NCI-H2171 treated with DMSO at 0.1 percent for 48 hours (cell line): Measurements from ENCODE around the gene TBC1D10A.

ENCODE experiments used
- DNase-seq: peaks from one replicate; lab custom pipeline; 2025; lab: John Stamatoyannopoulos, UW

TBC1D10A gene, protein sequence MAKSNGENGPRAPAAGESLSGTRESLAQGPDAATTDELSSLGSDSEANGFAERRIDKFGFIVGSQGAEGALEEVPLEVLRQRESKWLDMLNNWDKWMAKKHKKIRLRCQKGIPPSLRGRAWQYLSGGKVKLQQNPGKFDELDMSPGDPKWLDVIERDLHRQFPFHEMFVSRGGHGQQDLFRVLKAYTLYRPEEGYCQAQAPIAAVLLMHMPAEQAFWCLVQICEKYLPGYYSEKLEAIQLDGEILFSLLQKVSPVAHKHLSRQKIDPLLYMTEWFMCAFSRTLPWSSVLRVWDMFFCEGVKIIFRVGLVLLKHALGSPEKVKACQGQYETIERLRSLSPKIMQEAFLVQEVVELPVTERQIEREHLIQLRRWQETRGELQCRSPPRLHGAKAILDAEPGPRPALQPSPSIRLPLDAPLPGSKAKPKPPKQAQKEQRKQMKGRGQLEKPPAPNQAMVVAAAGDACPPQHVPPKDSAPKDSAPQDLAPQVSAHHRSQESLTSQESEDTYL

DNA sequence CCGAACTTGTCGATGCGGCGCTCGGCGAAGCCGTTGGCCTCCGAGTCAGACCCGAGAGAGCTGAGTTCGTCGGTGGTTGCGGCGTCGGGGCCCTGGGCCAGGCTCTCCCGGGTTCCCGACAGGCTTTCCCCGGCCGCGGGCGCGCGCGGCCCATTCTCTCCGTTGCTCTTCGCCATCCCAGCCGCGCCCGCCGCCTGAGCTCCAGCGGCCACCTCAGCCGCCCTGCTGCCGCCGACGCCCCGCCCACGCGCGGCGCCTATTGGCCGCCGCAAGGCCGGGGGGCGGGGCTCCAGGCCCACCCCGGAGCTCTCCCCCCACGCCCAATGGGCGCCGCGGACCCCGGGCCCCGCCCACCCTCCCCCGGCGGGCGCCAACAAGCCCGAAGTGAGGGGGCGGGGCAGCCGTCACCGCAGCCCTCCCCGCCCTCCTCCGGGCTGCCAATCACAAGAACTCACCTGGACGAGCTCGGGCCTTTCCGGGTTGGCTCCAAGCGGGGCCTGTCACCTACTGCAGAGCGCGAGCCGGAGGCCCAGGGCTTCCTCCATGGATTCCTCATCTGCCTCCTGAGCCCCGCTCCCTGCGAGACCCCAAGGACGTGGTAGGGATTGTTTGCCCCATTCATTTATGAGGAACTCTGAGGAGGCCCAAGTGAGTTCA lies at the start of gene TBC1D10A:
Gene TBC1D10A (minus strand): TSS at position 236 of the 657 bp plus-strand sequence. CDS start 60 bp downstream, at position 176.
- DNase-seq: peak; percentile 97

DNA sequence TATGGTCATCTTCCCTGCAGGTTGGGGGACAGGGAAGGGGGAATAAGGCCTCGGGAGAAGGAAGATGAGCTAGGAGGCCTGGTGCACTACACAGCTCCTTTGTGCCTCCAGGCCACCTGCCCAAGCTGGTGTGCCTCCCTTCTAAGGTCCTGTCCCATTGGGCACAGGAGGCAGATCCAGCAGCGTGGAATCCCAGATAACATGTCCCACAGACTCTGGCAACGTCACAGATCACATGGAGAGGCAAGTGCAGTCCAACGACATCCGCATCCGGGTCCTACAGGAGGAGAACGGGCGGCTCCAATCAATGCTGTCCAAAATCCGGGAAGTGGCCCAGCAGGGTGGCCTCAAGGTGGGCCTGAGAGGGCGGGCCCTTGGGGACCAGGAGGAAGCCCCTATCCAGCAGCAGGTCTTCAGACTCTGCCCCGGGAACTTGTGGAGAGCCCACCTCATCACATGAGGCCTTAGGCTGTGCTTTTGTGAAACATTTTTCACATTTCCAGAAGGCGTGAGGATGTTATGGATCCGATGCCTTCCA lies 48.6 kb upstream of the TBC1D10A start:
- DNase-seq: no peak

DNA sequence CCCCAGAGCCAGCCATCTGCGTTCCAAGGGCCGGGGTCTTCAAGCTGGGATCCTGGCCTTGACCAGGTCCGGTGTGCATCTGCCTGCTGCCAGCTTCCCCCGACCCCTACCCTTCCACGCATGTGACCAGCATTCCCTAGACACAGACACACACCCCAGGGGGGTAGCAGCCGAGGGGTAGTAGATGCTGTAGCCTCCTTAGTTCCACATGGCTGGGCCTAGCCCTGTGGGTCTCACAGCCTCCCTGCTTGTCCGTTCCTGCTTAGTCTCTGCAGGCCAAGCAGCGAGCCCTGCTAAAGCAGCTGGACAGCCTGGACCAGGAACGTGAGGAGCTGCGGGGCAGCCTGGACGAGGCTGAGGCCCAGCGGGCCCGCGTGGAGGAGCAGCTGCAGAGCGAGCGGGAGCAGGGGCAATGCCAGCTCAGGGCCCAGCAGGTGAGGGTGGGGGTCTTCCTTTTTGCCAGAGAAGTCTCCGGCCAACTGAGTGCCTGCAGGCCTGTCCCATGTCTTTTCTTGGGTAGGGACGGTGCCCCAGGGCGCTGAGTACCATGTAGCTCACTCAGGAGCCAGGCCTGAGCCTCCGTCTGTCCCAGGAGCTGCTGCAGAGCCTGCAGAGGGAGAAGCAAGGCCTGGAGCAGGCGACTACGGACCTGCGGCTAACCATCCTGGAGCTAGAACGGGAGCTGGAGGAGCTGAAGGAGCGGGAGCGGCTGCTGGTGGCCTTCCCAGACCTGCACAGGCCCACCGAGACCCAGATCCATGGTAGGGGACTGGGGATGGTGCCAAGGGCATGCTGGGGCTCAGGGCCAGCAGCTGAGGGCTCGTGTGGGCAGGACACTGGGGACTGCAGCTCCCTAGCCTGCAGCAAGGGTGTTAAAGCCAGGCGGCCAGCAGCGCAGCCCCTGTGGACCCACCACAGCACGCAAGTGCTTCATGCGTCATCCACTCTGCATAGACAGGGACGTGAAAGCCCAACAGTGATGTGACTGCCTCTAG lies 46.9 kb upstream of the TBC1D10A start:
- no peak for DNase-seq

DNA sequence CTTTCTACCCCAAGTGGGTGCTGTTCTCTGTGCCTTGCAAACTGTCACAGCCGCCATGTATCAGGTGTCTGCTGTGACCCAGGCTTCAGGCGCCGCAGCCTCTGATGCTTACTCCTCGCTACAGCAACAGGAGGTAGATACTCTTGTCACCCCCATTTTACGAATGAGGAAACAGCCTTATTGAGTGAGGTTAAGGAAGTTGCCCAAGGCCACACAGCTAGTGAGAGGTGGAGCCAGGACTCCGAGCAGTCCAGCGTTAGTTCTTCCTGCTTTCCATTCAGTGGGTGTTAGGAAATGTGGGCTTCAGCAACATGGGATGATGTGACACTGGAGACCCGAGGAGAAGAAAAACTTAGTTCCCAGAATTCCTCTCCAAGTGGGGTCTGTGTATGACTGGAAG lies 46.2 kb upstream of the TBC1D10A start:
- DNase-seq: no peak

DNA sequence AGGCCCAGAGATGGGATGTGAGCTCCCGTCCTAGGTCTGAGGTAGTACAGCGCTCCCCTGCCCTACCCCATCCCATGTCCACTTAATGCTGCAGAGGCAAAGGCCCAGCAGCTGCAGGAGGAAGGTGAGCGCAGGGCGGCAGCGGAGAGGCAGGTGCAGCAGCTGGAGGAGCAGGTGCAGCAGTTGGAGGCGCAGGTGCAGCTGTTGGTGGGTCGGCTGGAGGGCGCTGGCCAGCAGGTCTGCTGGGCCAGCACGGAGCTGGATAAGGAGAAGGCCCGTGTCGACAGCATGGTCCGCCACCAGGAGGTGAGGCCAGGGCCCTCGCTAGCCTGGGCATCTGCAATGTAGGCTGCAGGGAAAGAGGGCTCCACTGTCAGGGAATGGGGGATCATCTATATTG lies 45.2 kb upstream of the TBC1D10A start:
- peak; percentile 22 for DNase-seq

DNA sequence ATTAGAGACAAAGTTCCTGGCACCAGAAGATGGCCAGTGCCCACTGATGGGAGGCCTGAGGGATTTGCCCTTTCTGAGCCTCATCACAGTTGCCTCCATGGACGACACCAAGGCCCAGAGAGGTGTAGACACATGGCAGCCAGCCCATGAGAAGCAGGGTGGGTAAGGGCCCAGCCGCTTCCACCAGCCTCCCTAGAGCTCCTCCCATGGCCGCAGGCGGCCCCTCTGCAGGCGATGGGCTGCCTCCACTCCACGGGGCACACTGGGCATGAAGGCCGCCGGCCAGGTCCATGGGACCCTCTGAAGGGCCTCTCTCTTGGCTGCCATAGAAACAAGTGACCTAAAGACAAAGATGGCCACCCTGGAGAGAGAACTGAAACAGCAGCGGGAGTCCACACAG lies 44.6 kb upstream of the TBC1D10A start:
- no peak for DNase-seq

DNA sequence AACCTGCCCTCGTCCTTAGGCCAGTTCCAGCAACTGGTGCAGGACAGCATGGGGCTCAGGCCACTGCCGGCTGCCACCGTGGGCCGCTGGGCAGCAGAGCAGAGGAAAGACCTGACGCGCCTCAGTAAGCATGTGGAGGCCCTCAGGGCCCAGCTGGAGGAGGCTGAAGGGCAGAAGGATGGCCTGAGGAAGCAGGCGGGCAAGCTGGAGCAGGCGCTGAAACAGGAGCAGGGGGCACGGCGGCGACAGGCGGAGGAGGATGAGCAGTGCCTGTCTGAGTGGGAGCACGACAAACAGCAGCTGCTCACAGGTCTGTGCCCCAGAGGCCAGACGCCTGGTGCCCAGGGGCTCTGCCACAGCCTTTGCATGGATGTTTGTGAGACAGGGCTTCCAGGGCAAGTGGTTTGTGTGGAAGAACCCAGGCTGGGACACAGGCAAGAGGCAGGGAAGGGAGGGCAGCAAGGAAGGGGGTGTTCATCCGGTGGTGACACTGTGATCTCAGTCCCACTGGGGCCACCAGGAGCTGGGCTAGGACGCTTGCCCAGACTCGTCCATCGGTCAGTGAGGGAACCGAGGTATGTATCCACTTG lies 44.0 kb upstream of the TBC1D10A start:
- peak; percentile 59 for DNase-seq

DNA sequence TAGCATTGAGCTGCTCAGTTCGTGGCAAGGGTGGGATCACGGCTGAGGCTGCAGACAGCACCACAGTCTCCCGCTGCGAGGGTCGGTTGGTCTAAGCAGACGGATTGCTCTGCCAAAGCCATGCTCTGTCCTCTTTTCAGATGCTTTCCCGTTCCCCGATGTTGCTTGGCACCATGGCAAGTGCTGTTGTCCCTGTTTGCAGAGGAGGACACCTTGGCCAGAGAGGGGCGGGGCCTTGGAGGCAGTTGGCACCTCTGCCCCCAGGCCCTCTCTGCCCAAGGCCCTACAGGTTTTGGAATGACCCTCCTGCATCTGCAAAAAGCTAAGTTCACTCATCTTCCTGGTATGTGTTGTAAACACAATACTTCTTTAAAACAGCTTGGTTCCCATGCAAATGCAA lies 41.7 kb upstream of the TBC1D10A start:
- DNase-seq: no peak

DNA sequence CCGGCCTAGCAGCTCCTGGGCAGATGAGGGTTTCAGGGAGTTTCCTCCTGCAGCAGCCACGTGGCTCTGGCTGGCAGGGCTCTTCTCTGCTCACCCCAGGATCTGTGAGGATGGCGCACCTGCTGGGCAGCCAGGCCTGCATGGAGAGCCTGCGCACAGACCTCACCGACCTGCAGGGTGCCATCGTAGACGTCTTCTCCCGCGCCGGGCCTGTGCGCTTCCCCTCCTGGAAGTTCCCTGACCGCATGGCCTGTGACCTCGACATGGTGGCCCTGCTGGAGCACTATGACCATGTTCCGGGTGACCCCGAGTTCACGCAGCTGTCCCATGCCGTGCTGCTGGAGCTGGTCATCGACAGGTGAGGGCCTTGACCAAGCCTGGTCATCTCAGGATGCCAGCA lies 39.1 kb upstream of the TBC1D10A start:
- DNase-seq: no peak

DNA sequence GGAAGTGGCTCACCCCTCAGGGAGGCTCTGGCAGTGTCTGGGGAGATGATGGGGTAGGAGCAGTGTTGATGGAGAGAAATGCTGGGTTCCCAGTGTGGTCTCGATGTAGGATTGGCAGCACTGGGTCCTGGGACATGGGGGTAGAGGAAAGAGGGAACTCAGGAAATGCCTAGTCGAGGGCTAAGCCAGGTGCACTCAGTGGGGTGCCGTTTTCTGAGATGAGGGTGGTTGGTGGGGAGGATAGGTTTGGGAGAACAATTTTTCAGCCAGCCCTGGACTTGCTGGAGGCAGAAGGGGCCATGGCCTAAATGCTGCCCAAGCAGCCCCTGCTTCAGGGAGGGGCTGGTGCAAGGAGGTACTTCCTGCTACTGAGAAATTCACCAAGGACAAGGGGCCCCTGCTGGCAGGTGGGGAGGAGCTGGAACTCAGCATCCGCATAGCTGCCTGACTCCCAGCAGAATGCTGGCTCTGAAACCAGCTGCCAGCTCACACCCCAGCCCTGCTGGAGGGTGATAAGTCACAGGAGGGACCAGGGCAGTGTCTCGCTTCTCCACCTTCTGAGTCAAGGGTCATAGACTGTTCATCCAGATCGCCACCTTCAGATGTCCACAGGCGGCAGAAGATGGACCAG lies 36.0 kb upstream of the TBC1D10A start:
- peak; percentile 26 for DNase-seq

DNA sequence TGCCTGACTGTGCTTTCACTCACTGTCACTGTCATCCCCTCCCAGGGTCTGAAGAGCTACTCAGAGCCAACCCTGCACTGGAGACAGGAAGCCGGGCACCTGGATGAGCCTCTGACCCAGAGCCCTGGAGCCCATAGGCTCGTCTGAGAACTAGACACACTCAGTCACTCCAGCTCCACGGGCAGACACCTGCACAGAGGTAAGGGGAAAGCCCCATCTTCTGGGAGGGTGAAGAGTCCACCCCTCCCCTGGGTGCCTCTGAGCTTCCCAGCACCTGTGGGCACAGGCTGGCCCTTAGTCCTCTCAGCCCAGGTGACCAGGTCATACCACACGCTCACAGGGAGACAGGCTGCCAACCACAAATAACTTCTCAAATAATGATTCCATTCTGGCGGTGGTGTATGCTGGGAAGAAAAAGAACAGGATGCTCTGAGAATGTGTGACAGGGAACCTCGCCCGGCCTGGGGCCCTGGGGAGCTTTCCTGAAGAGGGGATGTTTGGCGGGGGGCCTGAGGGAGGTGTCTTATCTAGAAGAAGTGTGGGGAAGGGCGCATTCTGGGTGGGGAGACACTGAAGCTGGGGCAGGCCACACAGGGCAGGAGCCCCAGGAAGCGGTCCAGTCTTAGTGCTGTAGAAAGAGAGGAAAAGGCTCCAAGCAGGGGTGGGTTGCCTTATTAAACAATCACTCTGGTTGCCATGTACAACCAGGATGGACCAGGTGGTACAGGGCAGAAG lies 35.3 kb upstream of the TBC1D10A start:
- no peak for DNase-seq

DNA sequence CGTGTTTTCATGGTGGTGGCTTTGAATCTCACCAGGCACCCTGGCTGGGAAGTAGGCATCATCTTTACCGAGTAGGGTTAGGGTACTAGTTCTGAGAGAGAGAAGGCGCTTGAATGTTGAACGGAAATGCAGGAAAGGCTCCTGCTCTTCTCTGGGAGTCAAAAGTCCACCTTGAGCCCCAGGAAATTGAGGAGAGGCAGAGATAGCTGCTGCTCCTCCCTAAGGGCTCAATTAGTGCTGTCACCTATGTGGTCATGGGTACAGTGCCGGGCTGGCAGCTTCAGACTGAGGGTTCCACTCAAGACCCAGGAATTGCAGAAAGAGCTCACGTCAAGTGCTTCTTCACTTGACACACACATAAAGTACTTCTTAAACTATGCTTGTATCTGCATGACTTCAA lies 31.8 kb upstream of the TBC1D10A start:
- DNase-seq: no peak

DNA sequence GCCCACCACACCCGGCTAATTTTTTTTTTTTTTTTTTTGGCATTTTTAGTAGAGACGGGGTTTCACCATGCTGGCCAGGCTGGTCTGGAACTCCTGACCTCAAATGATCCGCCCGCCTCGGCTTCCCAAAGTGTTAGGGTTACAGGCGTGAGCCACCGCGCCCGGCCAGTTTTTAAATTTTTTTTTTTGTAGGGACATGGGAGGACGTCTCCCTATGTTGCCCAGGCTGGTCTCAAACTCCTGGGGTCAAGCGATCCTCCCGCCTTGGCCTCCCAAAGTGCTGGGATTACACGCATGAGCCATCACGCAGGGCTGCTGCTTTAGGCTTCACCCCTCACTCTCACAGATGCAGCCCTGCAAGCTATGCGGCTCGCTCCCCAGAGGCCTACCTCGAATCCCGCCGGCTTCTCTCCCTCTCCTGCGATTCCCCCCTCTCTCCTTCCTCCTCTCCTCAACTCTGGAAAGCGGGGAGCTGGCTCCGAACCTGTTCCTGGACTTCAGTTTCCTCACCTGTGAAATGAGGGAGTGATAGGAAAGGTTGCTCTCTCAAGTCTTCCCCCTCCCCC lies 31.0 kb upstream of the TBC1D10A start:
- DNase-seq: no peak

DNA sequence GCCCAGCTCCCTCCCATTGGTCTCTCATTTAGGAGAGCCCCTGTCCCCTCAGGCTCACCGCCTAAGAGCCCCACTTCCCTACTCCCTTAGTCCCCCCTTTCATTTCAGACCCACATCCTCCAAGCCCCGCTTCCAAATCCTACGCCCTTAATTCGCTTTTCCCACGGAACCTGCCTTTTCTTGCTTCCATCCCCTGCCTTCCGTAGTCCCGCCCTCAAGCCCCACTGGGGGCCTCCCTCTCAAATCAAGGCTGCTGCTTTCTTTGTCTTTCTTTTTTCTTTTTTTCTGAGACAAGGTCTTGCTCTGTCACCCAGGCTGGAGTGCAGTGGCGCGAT lies 30.5 kb upstream of the TBC1D10A start:
- peak; percentile 67 for DNase-seq

DNA sequence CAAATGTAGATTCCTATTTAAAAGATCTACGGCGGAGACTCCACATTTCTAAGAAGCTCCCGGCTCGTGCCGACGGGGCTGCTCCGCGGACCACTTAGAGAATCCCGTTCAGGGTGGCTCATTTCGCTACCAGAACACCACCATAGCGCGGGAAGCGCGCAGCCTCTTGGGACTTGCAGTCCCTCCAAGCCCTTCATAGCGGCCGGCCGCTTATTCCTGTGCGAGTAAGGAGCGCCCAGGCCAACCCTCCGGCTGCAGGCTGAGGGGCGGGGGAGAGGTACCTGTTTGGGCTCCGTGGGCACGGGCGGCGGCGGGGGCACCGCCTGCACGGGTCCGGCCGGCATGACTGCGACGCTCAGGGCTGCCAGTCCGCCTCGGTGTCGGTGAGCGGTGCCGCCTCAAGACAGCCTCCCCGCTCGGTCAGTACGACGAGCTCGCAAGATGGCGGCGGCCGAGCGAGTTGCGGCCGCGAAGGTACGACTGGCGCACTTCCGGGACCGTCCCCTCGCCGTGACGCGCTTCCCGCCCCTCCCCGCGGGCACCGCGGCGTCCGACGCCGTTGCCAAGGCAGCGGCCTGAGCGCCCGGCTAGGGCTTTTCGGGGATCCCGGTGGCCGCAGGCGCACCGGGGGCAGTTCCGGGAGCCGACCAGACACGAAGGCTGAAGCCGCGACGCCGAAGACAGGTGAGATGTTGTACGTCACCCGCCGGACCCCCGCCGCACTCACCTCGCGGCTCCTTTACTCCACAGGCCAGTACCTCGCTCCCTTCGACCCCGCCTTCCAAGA lies 29.9 kb upstream of the TBC1D10A start, which contains the start of the genes CCDC157 and SF3A1:
Gene CCDC157 (plus strand): TSS at position 559 of the 787 bp plus-strand sequence. CDS start 8,994 bp downstream, outside the sequence.
Gene SF3A1 (minus strand): TSS at position 446 of the 787 bp plus-strand sequence. CDS start 102 bp downstream, at position 344.
- peak; percentile 87 for DNase-seq

DNA sequence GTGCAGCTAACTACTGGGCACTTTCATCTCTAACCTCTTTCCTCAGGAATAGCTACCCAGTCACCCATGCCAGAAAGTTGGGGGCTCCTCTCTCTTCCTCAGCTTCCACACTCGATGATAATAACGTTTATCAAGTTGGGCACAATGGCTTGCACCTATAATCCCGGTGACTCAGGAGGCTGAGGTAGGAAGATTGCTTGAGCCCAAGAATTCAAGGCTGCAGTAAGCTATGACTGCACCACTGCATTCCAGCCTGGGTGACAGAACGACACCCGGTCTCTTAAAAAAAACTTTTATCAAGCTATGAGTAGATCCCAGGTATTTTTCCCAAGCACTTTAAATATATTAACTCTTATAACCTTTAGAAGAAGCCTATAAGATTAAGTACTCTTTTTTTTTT lies 27.9 kb upstream of the TBC1D10A start:
- no peak for DNase-seq

DNA sequence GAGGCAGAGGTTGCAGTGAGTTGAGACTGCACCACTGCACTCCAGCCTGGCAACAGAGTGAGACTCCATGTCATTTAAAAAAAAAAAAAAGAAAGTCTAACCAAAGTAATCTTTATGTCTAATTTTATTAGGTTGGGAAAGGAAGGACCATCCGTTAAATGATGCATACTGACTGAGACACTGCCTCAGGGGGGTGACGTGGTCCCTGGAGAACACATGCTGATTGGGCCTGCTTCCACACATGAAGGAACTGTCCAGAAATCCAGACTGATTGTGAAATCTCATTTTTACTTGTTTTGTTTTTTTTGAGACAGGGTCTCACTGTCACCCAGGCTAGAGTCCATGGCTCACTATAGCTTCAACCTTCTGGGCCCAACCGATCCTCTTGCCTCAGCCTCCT lies 24.5 kb upstream of the TBC1D10A start:
- no peak for DNase-seq

DNA sequence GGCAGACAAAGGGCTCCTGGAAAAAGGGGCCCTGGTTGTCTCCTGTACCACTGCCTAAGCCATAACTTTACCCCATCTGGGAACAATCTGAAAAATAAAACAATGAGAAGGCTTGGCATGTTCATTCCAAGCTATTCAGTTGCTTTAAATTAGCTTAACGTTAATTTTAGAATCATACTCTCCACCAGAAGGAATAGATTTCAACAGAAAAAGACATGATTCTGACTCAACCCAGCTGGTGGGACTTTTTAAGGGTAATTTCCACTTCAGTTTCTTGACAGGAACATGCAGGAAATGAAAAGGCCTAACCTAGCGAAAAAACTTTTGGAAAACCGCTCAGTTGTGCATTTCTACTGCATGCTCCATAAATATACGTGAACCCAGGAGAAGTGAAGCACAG lies 22.1 kb upstream of the TBC1D10A start:
- DNase-seq: no peak

DNA sequence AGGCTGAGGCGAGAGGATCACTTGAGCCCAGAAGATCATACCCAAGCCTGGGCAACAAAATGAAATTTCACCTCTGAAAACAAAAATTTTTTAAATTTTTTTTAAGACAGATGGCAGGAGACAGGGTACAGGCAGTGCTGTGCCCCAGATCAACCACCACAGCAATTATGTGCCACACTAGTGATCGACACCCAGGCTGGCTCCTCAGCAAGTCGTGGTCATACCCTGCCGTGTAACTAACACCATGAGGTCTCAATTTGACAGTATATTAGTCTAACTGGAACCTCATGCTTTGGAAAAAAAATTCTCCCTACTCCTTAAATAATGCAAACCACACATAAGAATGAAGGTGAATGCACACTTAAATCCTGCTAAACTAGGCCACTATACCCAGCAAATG lies 21.7 kb upstream of the TBC1D10A start:
- DNase-seq: no peak
